GM12878 (cell line): ENCODE data around the gene HIVEP3. TPM values are rescaled to one million over a fixed set of nuclear protein-coding genes. Genes with fewer than 3 reads are reported as not detected.

Experiments used
- ATAC-seq: fragments of 200-7000 bp; cut with Tn5 transposase; 3 replicates; pipeline ENCODE4 v1.9.1; 2020; ENCODE audit warnings: mild to moderate bottlenecking, moderate library complexity
- BruUV-seq: library from RNA; stranded (reverse); fragments of 400-500 nt; replicated peaks from 2 replicates; lab custom pipeline; 2021; lab: Mats Ljungman, UMichigan
- CTCF ChIA-PET: fragments of 300-600 bp; sonication (Branson Sonifier 250); formaldehyde crosslinking; extraction: SDS; loops from one replicate; lab custom pipeline; 2021; ENCODE audit warnings: inconsistent platforms; lab: Yijun Ruan, JAX
- POLR2A ChIA-PET: fragments of 350-600 bp; formaldehyde crosslinking; extraction: SDS; loops from one replicate; lab custom pipeline; 2021; ENCODE audit warnings: inconsistent platforms; lab: Charles Lee
- RAD21 ChIA-PET: fragments of 300-600 bp; sonication (Branson Sonifier 250); formaldehyde crosslinking; loops from one replicate; lab custom pipeline; 2023; ENCODE audit warnings: antibody characterized with exemption; ENCODE audit not compliant: unreplicated experiment; lab: Charles Lee
- SMC1A ChIA-PET: fragments of 300-600 bp; sonication (Branson Sonifier 250); formaldehyde crosslinking; loops from one replicate; lab custom pipeline; 2023; ENCODE audit not compliant: unreplicated experiment, uncharacterized antibody; lab: Charles Lee
- DNase-seq: peaks from one replicate; pipeline ENCODE4 v3.0.0-alpha.2; 2011; ENCODE audit warnings: low read depth, low spot score
- FAIRE-seq: peaks from 3 replicates; lab custom pipeline; 2011; peaks lifted over from hg19 to GRCh38; lab: Jason Lieb, UNC
- H2AFZ ChIP-seq: 2 replicates; pipeline ENCODE4 v1.6.0; 2011; ENCODE audit warnings: low read depth, low read length, control low read depth; ENCODE audit not compliant: control insufficient read depth
- H3K27ac ChIP-seq: 2 replicates; pipeline ENCODE4 v1.5.1; 2011; ENCODE audit warnings: control low read depth; ENCODE audit not compliant: control insufficient read depth, insufficient read depth
- H3K27me3 ChIP-seq, 2 experiments: replicated peaks in 1 of 2; 2 replicates each; pipeline versions ENCODE4 v1.6.0 to v1.6.1; 2011; ENCODE audit warnings: low read length in 1 of 2; ENCODE audit not compliant: control insufficient read depth in 2 of 2, insufficient read depth in 2 of 2
- H3K36me3 ChIP-seq, 2 experiments: 2 replicates each; pipeline ENCODE4 v1.5.1; 2011; ENCODE audit warnings: low read length in 1 of 2; ENCODE audit not compliant: control insufficient read depth in 2 of 2, insufficient read depth in 2 of 2
- H3K4me1 ChIP-seq: 2 replicates; pipeline ENCODE4 v1.6.1; 2011; ENCODE audit warnings: mild to moderate bottlenecking, low read length, moderate library complexity, mixed read lengths; ENCODE audit not compliant: control insufficient read depth, insufficient read depth
- H3K4me2 ChIP-seq: 2 replicates; pipeline ENCODE4 v1.6.0; 2011; ENCODE audit warnings: control low read depth; ENCODE audit not compliant: control insufficient read depth, insufficient read depth
- H3K4me3 ChIP-seq: fragments of 200-600 bp; sonication (generic); 2 replicates; pipeline ENCODE4 v1.5.1; 2016
- H3K79me2 ChIP-seq: 2 replicates; pipeline ENCODE4 v1.6.0; 2011; ENCODE audit warnings: low read length; ENCODE audit not compliant: control insufficient read depth, insufficient read depth
- H3K9ac ChIP-seq: 2 replicates; pipeline ENCODE4 v1.8.0; 2011; ENCODE audit warnings: low read length, control low read depth, mixed read lengths; ENCODE audit not compliant: control insufficient read depth, insufficient read depth
- H3K9me3 ChIP-seq: replicated peaks from 3 replicates; pipeline ENCODE4 v1.5.1; 2011; ENCODE audit warnings: mild to moderate bottlenecking, low read length; ENCODE audit not compliant: control insufficient read depth, insufficient read depth
- H4K20me1 ChIP-seq: 2 replicates; pipeline ENCODE4 v1.6.0; 2011; ENCODE audit not compliant: control insufficient read depth, insufficient read depth
- CBX5 ChIP-seq: sonication (generic); IDR thresholded peaks from 2 replicates; pipeline ENCODE4 v1.6.1; 2016; ENCODE audit warnings: low read depth, moderate library complexity, mild to moderate bottlenecking, inconsistent platforms
- NFXL1 ChIP-seq: fragments of 450-650 bp; IDR thresholded peaks from 2 replicates; pipeline ENCODE4 v1.6.1; 2017; ENCODE audit warnings: antibody characterized with exemption, mild to moderate bottlenecking, borderline replicate concordance
- NR2C1 ChIP-seq: fragments of 450-650 bp; IDR thresholded peaks from 2 replicates; pipeline ENCODE4 v1.6.1; 2017; ENCODE audit warnings: antibody characterized with exemption, mild to moderate bottlenecking, moderate library complexity
- SMAD1 ChIP-seq: fragments of 450-650 bp; IDR thresholded peaks from 2 replicates; pipeline ENCODE4 v1.6.1; 2018; ENCODE audit warnings: mild to moderate bottlenecking, low read depth; ENCODE audit not compliant: partially characterized antibody
- WGBS: methylation state at CpG from one replicate; pipeline ENCODE4 v1.1.6; 2016; ENCODE audit warnings: low lambda C conversion rate; ENCODE audit not compliant: insufficient replicate concordance, insufficient coverage; ENCODE audit errors: missing lambda C conversion rate; 5-methylcytosine and 5-hydroxymethylcytosine counted together
- in situ Hi-C: fragments of 300-500 bp; cut with MboI; formaldehyde crosslinking; loops from 9 replicates; pipeline ENCODE4 v1.14.3; 2018; ENCODE audit warnings: mixed read lengths
- intact Hi-C: fragments of 100-400 bp; cut with micrococcal nuclease; formaldehyde crosslinking; loops from one replicate; pipeline ENCODE4 v1.14.2; 2022; ENCODE audit not compliant: unreplicated experiment
- polyA plus RNA-seq, 11 experiments: library from polyadenylated mRNA; depleted of rRNA in 4 of 11; unstranded in 6 of 11; stranded (reverse) in 5 of 11; fragments of >200 nt; fragmentation: Nextera tagmentation in 4 of 11; fragmentation: Illumina TruSeq in 1 of 11; extraction: Ambion mirVana in 4 of 11; extraction: Trizol in 1 of 11; gene quantifications; 1 replicate in 1 of 11; 2 replicates in 10 of 11; pipeline versions ENCODE4 v1.2.1 to v1.2.3, GENCODE V29; 2011 to 2016; ENCODE audit warnings: inconsistent platforms in 2 of 11, missing spikeins in 2 of 11, low read depth in 1 of 11
- total RNA-seq, 4 experiments: library from RNA; depleted of rRNA in 3 of 4; stranded (reverse); fragments of >200 nt in 3 of 4; fragmentation: Illumina TruSeq in 1 of 4; extraction: Trizol in 1 of 4; gene quantifications; 2 replicates each; pipeline versions ENCODE4 v1.2.1 to v1.2.3, GENCODE V29; 2013 to 2021
- TF ChIP-seq, protein P1 (sequence below): fragments of 450-650 bp; IDR thresholded peaks from 2 replicates; pipeline ENCODE4 v1.6.1; 2017; ENCODE audit warnings: antibody characterized with exemption, mild to moderate bottlenecking, moderate library complexity

Gene HIVEP3
- total and polyA plus RNA-seq, 10 of the 15 experiments (the other 5 are each of a cell fraction or from before 2014, with no cell fraction given) = 1.8 to 13.6 (median 3.8) TPM

DNA sequence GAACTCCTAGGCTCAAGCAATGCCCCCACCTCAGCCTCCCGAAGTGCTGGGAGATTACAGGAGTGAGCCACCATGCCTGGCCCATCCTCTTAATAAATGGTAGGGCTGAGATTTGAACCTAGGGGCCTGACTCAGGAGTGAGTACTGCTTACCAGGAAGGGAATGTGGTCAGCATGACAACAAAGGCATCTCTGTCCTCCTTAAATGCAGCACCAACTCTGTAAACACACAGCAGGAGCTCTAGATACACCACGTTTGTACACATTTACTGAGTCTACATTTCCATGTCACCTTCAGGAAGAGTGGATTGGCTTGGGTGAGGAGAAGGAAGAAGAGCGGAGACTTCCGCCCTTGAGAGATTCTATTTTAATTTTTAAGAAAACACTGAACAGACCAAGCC lies 38.5 kb downstream of the HIVEP3 start:
- in situ Hi-C loops = no loop called here
- Histone ChIP-seq H3K27ac (no peak overlapping the region), H3K36me3 (no peaks in the 10 kb centered on the region), H3K79me2 (no peaks in the 10 kb centered on the region), H3K4me2 (no peak overlapping the region), H3K4me3 (no peak overlapping the region), H3K4me1 (peaks cover 8% of the 10 kb centered on the region), H3K9me3 (no peaks in the 10 kb centered on the region; the same call in 2 of the 3 replicates), H2AFZ (no peak overlapping the region), H4K20me1 (no peaks in the 10 kb centered on the region), H3K9ac (no peak overlapping the region), H3K27me3 (no peaks in the 10 kb centered on the region)
- ChIA-PET RAD21 (no interaction called here), SMC1A (interaction anchor here (0.7 kb wide), 2 partner anchors 10 kb away, joined by 3 read pairs; no protein-coding TSS in a partner anchor), CTCF (no interaction called here), POLR2A (no interaction called here)
- DNase-seq = no peak
- no peak for FAIRE-seq
- intact Hi-C loops = no loop called here
- no TSS peak for BruUV-seq
- ATAC-seq = no peak
- 61% methylated on average over 4 of the region's 4 CpGs for WGBS
- TF ChIP-seq SMAD1 = no peak
- no peak for TF ChIP-seq NR2C1
- TF ChIP-seq CBX5 = no peak
- TF ChIP-seq, protein P1, sequence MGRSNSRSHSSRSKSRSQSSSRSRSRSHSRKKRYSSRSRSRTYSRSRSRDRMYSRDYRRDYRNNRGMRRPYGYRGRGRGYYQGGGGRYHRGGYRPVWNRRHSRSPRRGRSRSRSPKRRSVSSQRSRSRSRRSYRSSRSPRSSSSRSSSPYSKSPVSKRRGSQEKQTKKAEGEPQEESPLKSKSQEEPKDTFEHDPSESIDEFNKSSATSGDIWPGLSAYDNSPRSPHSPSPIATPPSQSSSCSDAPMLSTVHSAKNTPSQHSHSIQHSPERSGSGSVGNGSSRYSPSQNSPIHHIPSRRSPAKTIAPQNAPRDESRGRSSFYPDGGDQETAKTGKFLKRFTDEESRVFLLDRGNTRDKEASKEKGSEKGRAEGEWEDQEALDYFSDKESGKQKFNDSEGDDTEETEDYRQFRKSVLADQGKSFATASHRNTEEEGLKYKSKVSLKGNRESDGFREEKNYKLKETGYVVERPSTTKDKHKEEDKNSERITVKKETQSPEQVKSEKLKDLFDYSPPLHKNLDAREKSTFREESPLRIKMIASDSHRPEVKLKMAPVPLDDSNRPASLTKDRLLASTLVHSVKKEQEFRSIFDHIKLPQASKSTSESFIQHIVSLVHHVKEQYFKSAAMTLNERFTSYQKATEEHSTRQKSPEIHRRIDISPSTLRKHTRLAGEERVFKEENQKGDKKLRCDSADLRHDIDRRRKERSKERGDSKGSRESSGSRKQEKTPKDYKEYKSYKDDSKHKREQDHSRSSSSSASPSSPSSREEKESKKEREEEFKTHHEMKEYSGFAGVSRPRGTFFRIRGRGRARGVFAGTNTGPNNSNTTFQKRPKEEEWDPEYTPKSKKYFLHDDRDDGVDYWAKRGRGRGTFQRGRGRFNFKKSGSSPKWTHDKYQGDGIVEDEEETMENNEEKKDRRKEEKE = no peak
- TF ChIP-seq NFXL1 = no peak
- TF ChIP-seq, all 136 proteins: peak for 0
